Uterus (tissue), 4 donors: ENCODE results near the gene CCDC188. TPM values are rescaled to one million over a fixed set of nuclear protein-coding genes. Genes with fewer than 3 reads are reported as not detected.
A peak's percentile ranks its signal among the peaks of the same experiment; 100 is the strongest.

ENCODE experiments used
- DNase-seq, 2 donors: peaks; one replicate each; pipeline ENCODE4 v3.0.0-alpha.2; 2019 to 2020
- H3K27ac ChIP-seq, 2 donors: fragments of 200-600 bp; sonication (generic); 1 replicate in 1 of 2; 2 replicates in 1 of 2; pipeline ENCODE4 v1.5.1; 2016 to 2018
- H3K27me3 ChIP-seq, 2 donors: fragments of 200-600 bp; sonication (generic); one replicate each; pipeline ENCODE4 v1.5.1; 2018 to 2019; ENCODE audit warnings: control low read depth in 1 of 2
- H3K36me3 ChIP-seq, 2 donors: fragments of 200-600 bp; sonication (generic); one replicate each; pipeline ENCODE4 v1.5.1; 2019; ENCODE audit warnings: control low read depth in 1 of 2
- H3K4me1 ChIP-seq, 2 donors: fragments of 200-600 bp; sonication (generic); one replicate each; pipeline ENCODE4 v1.5.1; 2018 to 2019; ENCODE audit warnings: control low read depth in 1 of 2
- H3K4me3 ChIP-seq, 2 donors: fragments of 200-600 bp; sonication (generic); 1 replicate in 1 of 2; 2 replicates in 1 of 2; pipeline ENCODE4 v1.5.1; 2018 to 2019; ENCODE audit warnings: mild to moderate bottlenecking in 1 of 2
- H3K9me3 ChIP-seq, 2 donors: fragments of 200-600 bp; sonication (generic); one replicate each; pipeline ENCODE4 v1.5.1; 2019; ENCODE audit warnings: control low read depth in 1 of 2
- CTCF ChIP-seq, 4 experiments: fragments of 200-600 bp in 2 of 4; fragments of 450-650 bp in 2 of 4; sonication (generic) in 2 of 4; IDR thresholded peaks; one replicate each; pipeline ENCODE4 v1.5.1; 2016 to 2019; ENCODE audit warnings: antibody characterized with exemption in 4 of 4, mild to moderate bottlenecking in 2 of 4, moderate library complexity in 1 of 4
- POLR2A ChIP-seq, 2 donors: fragments of 450-650 bp; IDR thresholded peaks; one replicate each; pipeline ENCODE4 v1.6.1; 2016; ENCODE audit warnings: antibody characterized with exemption in 2 of 2, mild to moderate bottlenecking in 1 of 2, moderate library complexity in 1 of 2
- intact Hi-C: fragments of 100-400 bp; cut with DNase I; formaldehyde crosslinking; loops from one replicate; pipeline ENCODE4 v1.15.1; 2023; ENCODE audit warnings: low total_unique reads
- total RNA-seq, 4 donors: library from RNA; depleted of rRNA in 3 of 4; stranded (reverse); fragments of >200 nt in 3 of 4; gene quantifications; one replicate each; pipeline versions ENCODE4 v1.1.0 to v1.2.4, GENCODE V29; 2014 to 2023
- donor health status: DM: yes; HTN: yes; CAD: no.

The CCDC188 gene
- total RNA-seq, 4 donors from 2014 or later: 2.7 to 4.3 TPM; not detected in 2

- Histone ChIP-seq H3K9me3 (no peaks in the 10 kb centered on the region), H3K27me3 (no peaks in the 10 kb centered on the region), H3K4me1 (peaks cover 0 to 37% of the 10 kb centered on the region in 2 donors), H3K27ac (peak overlapping the region in 1 of 2 donors; percentile 6), H3K36me3 (no peaks in the 10 kb centered on the region), H3K4me3 (no peak overlapping the region)
- intact Hi-C loops: no loop called here
- no peak for DNase-seq
- TF ChIP-seq POLR2A (IDR thresholded peaks at IDR 0.05) (no peak), CTCF (IDR thresholded peaks at IDR 0.05) (no peak)
Measured at GRCh38 chr22:20137671-20138416, 13.0 kb downstream of the CCDC188 start.

GRCh38 chr22:20137113-20137512 is 13.7 kb downstream of the CCDC188 start:
- Histone ChIP-seq H3K27me3 (no peaks in the 10 kb centered on the region), H3K27ac (no peak overlapping the region), H3K9me3 (no peaks in the 10 kb centered on the region), H3K4me1 (peaks cover 0 to 43% of the 10 kb centered on the region in 2 donors), H3K4me3 (no peak overlapping the region), H3K36me3 (no peaks in the 10 kb centered on the region)
- intact Hi-C loops: no loop called here
- TF ChIP-seq POLR2A (IDR thresholded peaks at IDR 0.05) (no peak), CTCF (IDR thresholded peaks at IDR 0.05) (no peak)
- no peak for DNase-seq

- intact Hi-C loops: no loop called here
- Histone ChIP-seq H3K36me3 (no peaks in the 10 kb centered on the region), H3K9me3 (no peaks in the 10 kb centered on the region), H3K4me3 (no peak overlapping the region), H3K27me3 (no peaks in the 10 kb centered on the region), H3K27ac (no peak overlapping the region), H3K4me1 (peaks cover 0 to 43% of the 10 kb centered on the region in 2 donors)
- TF ChIP-seq CTCF (IDR thresholded peaks at IDR 0.05) (no peak), POLR2A (IDR thresholded peaks at IDR 0.05) (no peak)
- no peak for DNase-seq
Measured at GRCh38 chr22:20136603-20136873, 14.3 kb downstream of the CCDC188 start.

- Histone ChIP-seq H3K27me3 (no peaks in the 10 kb centered on the region), H3K27ac (no peak overlapping the region), H3K4me3 (no peak overlapping the region), H3K9me3 (no peaks in the 10 kb centered on the region), H3K36me3 (no peaks in the 10 kb centered on the region), H3K4me1 (peaks cover 0 to 43% of the 10 kb centered on the region in 2 donors)
- no peak for DNase-seq
- intact Hi-C loops: no loop called here
- no peak for TF ChIP-seq CTCF (IDR thresholded peaks at IDR 0.05)
- TF ChIP-seq POLR2A (IDR thresholded peaks at IDR 0.05): no peak
Measured at GRCh38 chr22:20135806-20136602, 14.9 kb downstream of the CCDC188 start.

GRCh38 chr22:20135265-20135664 is 15.6 kb downstream of the CCDC188 start:
- no peaks in the 10 kb centered on the region for H3K36me3 ChIP-seq
- H3K27ac ChIP-seq: no peak overlapping the region
- TF ChIP-seq POLR2A (IDR thresholded peaks at IDR 0.05) (no peak), CTCF (IDR thresholded peaks at IDR 0.05) (no peak)
- H3K27me3 ChIP-seq: no peaks in the 10 kb centered on the region
- H3K9me3 ChIP-seq: no peaks in the 10 kb centered on the region
- no peak for DNase-seq
- no peak overlapping the region for H3K4me3 ChIP-seq
- intact Hi-C loops: no loop called here
- H3K4me1 ChIP-seq: peaks cover 0 to 43% of the 10 kb centered on the region in 2 donors
